AG08395 (cell line): ENCODE data around the gene SYS1.
A peak's percentile ranks its signal among the peaks of the same experiment; 100 is the strongest.

Source experiments
- DNase-seq: peaks from one replicate; pipeline ENCODE4 v3.0.0; 2012; ENCODE audit warnings: mixed read lengths, low spot score

The SYS1 gene

GRCh38 chr20:45362804-45363610, at the start of gene SYS1:
Gene SYS1, plus strand, starts transcription at chr20:45363156. Its CDS starts 376 bp downstream, at chr20:45363532.
- DNase-seq: peak; percentile 99

DNA sequence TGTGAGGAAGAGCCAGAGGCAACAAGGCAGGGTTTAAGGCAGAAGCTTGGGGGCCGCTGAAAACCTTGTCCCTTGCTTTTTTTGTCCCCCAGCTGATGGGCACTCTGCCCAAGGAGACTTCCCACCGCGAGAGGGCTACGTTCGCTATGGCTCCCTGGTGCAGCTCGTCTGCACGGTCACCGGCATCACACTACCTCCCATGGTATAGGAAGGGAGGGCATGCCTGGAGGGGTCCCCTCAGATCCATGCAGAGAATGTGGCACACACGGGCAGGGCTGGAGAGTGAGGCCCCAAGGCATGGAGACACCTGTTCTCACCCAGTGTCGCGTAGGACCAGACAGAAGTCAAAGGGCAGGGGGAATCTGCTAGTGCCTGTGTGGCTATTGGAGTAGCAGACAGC, 49.0 kb upstream of the SYS1 start:
- DNase-seq: no peak

- DNase-seq: no peak
These were observed 47.3 kb upstream of the SYS1 start for GRCh38 chr20:45315672-45316071.

GRCh38 chr20:45316150-45317080, 46.5 kb upstream of the SYS1 start:
- DNase-seq: no peak

GRCh38 chr20:45317826-45318225, 45.1 kb upstream of the SYS1 start:
- DNase-seq: no peak

DNA sequence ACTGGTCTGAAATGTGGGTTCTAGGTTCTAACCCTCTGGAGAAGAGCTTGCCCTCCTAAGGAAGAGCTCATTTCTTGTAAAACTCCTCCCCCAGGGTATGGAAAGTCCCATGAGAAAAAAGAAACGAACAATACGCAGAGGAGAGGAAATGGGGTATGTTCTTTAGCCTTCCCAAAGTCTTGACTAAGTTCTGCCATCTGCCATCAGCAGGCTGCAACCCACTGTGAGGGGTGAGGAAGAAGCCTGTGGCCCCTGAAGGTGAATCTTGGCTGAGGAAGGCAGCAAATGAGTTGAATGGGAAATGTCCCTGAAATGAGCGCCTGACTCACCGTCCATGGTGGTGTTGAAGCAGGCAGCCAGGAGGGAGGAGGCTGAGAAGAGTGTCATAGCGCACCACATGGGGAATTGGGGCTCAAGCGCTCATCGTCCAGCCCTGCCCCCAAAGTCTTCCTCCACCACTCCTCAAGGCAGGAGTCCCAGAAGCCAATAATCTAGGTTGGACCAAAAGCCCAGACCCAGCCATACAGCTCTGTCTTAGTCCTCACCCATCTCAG, 44.5 kb upstream of the SYS1 start:
- DNase-seq: no peak

GRCh38 chr20:45318948-45319347, 44.0 kb upstream of the SYS1 start:
- DNase-seq: no peak

DNA sequence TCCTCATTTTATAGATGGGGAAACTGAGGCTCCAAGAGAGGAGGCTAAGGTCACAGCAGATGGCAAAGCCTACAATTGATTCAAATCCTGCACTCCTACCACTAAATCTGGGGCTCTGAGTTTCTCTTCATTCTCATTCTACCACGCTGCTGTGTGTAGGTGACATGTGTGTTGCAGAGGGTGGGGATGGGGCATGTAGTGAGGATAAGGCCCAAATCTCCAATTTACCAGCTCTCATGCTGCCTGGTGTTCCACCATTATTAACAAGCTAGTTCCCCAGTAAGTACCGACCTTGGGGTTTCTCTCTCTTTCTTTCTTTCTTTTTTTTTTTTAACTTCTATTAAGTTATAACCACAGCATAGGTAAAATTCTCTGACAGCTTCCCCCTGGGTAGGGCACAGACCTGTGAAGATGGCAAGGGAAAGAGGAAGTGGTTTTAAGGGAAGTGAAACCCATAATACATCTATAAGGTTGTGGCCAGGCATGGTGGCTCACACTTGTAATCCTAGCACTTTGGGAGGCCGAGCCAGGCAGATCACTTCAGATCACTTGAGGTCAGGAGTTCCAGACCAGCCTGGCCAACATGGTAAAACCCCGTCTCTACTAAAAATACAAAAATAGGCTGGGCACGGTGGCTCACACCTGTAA, 41.9 kb upstream of the SYS1 start:
- no peak for DNase-seq

DNA sequence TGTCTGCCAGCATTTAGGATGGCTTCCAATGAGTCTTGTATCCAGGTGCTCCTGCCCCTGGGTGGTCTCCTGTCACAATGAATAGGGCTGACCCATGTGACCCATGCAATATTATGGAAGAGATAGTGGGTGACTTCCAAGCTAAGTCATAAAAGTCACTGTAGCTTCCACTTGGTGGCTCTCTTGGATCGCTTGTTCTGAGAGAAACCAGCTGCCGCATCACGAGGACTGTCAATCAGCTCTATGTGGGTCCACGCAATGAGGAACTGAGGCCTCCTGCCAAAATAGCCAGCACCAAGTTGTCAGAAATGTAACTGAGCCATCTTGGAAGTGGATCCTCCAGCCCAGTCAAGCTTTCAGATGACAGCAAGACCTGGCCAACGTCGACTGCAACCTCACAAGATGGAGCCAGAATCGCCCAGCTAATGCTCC, 40.0 kb upstream of the SYS1 start:
- DNase-seq: no peak

GRCh38 chr20:45323731-45324130, 39.2 kb upstream of the SYS1 start:
- DNase-seq: no peak

DNA sequence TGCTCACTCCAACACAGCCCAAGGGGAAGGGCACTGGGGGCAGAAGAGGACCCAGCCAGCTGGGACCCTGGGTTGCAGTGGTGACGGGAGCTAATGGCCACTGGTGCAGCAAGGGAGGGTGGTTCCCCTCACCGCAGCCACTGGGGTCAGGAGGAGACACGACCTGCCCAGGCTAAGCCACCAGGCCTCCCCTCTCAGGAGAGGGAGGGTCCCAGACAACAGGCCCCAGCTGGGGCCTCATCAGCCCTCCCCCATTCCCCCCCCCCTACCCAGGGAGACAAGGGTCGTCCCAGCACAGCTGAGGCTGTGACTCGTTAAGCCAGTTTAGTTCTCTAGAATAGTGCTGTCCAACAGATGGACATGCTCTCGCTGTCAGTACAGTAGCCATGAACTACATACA, 37.6 kb upstream of the SYS1 start:
- DNase-seq: no peak

- no peak for DNase-seq
These were observed 34.5 kb upstream of the SYS1 start for GRCh38 chr20:45328451-45328850.

GRCh38 chr20:45329497-45330319, 33.2 kb upstream of the SYS1 start:
- no peak for DNase-seq

- DNase-seq: no peak
These were observed 32.5 kb upstream of the SYS1 start for GRCh38 chr20:45330476-45330875.

GRCh38 chr20:45336530-45337366, 26.2 kb upstream of the SYS1 start:
- peak; percentile 88 for DNase-seq

- DNase-seq: peak; percentile 93
These were observed 25.4 kb upstream of the SYS1 start for GRCh38 chr20:45337367-45338120.

GRCh38 chr20:45338121-45339030, 24.6 kb upstream of the SYS1 start:
- no peak for DNase-seq

DNA sequence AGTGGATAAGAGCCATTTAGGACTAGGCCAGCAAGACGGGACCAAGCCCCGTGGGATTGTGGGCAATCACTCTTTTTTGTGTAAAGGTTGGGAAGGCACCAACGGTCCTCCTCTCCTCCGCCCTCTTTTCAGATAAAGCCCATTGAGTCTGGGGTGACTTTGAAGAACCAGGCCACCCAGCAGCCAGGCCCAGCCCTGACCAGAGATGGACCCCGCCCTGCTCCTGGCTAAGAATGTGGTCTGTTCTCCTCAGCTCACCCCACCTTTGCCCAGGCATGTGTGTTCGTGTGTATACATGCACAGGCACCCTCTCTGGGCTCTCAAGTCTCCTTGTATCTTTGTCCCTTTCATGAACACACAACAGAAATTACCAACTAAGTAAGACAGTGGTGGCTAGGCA, 23.9 kb upstream of the SYS1 start:
- no peak for DNase-seq

DNA sequence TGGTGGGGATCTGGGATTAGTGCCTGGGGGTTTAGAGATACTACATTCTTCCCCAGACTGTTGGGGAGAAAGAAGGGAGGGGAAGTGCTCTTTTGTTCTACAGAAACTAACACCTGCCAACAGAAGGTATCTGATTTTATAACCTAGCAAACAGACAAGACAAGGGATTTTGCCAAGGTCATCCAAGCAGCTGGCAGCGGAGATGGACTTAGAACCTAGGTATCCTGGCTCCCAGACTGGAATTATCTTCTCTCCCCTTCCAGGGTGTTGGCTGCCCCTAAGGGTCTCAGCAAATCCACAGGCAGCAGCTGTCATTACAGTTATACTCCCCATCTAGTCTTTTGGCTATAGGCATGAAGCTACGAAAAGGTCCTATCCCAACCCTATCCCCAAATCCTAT, 23.2 kb upstream of the SYS1 start:
- no peak for DNase-seq
